Amygdala (tissue), 56 donors: ENCODE data around the gene SNRPN.
"Not testable (repeated sequence)": the region's sequence is repeated elsewhere in the genome, so short reads cannot be mapped to it uniquely, and the experiment has no call there.

Experiments
- DNase-seq, 56 donors: peaks; one replicate each; lab custom pipeline; 2025; lab: John Stamatoyannopoulos, UW

SNRPN gene

DNA sequence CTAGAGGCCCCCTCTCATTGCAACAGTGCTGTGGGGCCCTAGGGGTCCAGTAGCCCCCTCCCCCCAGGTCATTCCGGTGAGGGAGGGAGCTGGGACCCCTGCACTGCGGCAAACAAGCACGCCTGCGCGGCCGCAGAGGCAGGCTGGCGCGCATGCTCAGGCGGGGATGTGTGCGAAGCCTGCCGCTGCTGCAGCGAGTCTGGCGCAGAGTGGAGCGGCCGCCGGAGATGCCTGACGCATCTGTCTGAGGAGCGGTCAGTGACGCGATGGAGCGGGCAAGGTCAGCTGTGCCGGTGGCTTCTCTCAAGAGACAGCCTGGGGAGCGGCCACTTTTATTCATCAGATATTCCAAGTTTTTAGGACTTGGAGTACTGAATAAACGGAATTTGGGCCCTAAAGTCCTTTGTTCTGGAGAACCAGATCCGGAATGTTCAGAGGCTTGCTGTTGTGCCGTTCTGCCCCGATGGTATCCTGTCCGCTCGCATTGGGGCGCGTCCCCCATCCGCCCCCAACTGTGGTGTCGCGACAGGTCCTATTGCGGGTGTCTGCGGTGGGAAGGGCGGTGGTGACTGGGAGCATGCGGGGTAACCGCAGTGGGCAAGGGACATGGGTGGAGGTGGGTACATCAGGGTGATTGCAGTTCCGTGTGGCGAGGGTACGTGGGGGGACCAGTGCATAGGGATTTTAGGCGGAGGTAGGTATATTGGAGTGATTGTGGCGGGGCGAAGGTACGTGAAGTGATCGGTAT is at the start of gene SNRPN, which contains the start of gene SNURF:
Gene SNRPN, plus strand, starts transcription at position 205 of the 748 bp plus-strand sequence. CDS start 19,467 bp downstream, outside the sequence.
Gene SNURF, plus strand, starts transcription at position 205 of the 748 bp plus-strand sequence. Its CDS starts 62 bp downstream, at position 267.
- DNase-seq = peak in 54 of 56 donors; percentile 4 to 78 (median 46)

DNA sequence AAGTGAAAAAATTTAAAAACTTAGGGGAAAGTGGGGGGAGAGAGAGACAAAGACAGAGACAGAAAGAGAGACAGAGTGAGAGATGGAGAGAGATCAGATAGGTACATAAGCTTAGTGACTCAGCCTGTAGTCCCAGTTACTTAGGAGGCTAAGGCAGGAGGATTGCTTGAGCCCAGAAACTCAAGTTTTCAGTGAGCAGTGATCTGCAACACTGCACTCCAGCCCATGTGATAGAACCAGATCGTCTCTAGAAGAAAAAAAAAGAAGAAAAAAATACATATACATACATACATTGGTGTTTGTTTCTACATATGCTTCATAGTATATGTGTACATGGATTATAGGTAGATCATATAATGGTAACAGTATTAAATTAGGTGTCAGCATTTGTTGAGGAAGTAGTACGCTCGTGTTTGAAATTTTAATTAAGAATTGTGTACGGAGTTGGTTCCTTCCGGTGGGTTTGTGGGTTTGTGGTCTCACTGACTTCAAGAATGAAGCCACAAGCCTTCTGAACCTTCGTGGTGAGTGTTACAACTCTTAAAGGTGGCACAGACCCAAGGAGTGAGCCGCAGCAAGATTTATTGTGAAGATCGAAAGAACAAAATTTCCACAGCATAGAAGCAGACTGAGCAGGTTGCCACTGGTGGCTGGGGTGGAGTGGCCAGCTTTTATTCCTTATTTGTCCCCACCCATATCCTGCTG is 38.3 kb upstream of the SNRPN start:
- DNase-seq = no peak

DNA sequence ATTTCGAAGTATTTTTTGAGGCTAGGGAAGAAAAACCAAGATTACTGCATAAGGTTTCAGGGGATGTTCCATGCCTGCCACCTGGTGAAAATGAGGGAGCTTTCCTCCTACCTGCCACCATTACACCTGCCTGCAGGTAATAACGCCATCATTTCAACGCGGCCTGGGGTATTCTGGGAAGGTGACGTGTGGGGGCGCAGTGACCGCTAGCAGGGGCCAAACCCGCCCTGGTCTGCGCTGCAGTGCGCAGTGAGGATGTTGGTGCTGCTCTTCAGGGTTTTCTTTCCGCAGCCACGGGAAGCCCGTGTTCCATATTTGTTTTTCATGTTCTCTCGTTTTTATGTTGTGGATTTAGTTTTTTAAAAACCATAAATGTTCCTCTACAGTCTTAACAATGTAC is 37.4 kb upstream of the SNRPN start:
- no peak for DNase-seq

DNA sequence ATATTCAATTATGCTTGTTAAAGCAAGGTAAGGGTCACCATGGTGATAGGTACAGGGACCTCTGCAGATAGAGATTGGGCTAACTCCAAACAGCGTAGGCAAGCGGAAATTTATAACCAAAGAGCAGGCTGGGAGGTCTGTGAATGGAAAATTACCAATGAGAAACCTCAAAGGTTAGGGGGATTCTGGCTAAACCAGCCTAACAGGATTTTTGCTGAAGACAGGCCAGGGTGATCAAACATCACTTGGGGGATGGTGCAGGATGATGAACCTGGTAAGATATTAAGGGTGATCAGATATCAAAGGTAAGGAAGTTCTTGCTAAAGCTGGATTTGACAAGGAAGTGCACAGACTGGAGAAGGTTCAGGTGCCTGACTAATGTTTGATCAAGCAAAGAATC is 35.3 kb upstream of the SNRPN start:
- DNase-seq = no peak

DNA sequence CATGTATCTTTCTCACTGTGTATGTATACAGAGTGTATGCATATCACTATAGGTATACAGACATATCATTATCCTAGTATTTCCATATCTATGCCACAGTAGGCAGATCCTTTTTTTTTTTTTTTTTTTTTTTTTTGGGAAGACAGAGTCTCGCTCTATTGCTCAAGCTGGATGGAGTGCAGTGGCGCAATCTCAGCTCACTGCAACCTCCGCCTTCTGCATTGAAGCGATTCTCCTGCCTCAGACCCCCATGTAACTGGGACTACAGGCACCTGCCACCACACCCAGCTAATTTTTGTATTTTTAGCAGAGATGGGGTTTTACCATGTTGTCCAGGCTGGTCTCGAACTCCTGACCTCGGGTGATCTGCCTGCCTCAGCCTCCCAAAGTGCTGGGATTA is 32.0 kb upstream of the SNRPN start:
- not testable (repeated sequence) for DNase-seq

DNA sequence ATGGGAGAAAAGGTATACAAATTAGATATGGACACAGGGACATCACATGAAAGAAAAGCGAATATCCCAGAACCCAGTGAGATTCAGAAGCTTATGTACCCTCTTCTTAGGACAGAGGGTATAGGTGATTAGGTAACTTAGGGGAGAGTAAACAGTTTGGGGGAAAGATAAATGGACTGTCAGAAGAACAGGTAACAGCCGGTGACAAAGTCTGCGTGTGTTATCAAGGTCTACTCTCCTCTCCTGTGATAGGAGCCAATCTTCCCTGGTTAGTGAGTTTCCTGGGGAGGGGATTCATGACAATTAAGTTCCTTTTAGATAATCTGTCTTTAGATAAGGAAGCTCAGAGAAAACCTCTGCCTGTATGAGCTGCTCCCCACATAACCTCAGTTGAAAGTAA is 30.6 kb upstream of the SNRPN start:
- no peak for DNase-seq

DNA sequence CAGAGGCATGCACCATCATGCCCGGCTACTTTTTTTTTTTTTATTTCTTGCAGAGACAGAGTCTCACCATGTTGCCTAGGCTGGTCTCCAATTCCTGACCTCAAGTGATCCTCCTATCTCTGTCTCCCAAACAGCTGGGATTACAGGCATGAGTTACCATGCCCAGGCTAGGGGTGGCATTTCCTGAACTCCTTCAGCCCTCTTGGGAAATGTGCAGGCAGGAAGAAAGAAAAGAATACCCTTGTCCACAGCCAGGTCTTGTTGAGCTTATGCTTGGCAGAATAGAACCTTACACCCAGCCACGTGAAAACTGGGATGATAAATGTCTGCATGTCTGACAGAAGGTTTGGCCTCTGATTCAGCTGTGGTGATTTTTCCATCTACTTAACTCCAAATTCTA is 30.2 kb upstream of the SNRPN start:
- DNase-seq = no peak

DNA sequence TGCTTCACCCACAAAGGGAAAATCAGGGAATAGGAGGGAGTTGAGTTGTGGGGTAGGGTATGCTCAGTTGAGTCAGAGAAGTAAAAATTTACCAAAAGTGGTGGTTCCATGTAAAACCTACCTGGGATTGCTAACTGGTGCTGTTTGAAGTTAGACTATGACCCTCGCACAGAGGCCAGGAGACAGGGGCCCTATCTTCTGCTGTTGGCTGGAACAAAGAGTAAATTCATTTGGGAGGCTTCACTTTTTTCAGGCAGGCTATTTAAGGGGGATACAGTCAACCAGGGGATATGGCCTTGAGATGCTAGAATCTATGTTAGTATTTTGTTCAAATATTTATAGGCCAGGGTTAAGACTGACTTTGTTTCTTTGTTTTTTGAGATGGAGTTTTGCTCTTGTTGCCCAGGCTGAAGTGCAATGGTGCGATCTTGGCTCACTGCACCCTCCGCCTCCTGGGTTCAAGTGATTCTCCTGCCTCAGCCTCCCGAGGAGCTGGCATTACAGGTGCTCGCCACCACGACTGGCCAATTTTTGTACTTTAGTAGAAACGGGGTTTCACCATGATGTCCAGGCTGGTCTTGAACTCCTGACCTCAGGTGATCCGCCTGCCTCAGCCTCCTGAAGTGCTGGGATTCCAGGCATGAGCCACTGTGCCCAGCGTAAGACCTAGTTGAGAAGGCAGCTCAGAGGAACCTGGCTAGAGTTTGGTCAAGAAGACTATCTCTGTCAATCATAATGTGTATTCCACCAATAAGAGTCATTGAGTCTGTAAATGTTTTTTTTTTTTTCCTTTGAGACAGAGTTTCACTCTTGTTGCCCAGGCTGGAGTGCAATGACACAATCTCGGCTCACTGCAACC is 22.7 kb upstream of the SNRPN start:
- DNase-seq = not testable (repeated sequence)

DNA sequence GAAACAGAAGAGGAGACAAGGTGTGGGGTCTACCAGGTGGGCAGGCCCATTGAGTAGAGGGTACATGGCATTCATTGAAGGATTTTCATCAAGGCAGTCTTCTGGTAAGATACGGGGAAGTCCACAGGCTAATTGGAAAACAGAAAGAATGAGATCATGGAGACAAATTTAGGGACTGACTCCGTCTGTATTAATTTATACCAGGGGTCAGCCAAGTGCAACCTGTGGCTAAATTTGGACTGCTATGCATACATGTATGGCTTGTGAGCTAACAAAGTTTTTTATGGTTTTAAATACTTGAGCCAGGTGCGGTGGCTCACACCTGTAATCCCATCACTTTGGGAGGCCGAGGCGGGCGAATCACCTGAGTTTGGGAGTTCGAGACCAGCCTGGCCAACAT is 21.1 kb upstream of the SNRPN start:
- DNase-seq = no peak

DNA sequence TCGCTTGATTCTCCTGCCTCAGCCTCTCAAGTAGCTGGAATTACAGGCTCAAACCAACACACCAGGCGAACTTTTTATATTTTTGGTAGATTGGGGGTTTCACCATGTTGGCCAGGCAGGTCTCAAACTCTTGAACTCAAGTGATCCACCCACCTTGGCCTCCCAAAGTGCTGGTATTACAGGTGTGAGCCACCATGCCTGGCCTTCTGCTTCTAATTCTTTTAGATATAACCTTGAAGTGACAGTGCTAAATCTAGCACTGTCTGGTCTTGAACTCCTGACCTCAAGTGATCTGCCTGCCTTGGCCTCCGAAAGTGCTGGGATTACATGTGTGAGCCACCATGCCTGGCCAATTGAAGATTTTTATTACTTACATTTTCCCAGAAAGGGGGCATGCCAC is 16.6 kb upstream of the SNRPN start:
- not testable (repeated sequence) for DNase-seq

DNA sequence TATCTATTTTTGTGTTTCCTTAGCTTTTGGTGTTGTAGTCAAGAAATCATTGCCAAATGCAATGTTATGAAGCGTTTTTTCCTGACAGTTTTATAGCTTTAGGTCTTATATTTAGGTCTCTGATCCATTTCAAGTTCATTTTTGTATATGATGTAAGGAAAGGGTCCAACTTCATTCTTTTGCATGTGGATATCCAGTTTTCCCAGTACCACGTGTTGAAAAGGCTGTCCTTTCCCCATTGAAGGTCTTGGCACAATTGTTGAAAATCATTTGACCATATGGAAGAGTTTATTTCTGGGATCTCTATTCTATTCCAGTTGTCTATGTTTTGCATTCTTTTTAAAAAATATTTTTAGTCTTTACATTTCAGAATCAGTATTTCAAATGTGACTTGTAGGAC is 14.6 kb upstream of the SNRPN start:
- no peak for DNase-seq

DNA sequence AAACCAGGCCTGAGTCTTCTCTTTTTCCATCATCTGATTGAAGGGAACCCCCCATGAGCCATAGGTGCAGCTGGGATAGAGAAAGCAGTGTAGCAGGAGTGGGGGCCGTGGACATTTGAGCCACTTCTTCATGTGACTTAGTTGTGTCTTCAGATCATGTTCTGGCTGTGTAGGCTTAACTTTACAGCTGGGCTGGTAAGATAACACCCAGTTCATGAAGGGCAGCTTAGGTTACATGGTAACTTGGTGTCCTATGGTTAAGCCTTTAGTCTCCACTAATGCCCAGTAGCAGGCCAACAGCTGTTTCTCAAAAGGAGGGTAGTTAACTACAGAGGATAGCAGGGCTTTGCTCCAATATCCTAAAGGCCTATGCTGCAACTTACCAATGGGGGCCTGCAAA is 11.4 kb upstream of the SNRPN start:
- DNase-seq = no peak

DNA sequence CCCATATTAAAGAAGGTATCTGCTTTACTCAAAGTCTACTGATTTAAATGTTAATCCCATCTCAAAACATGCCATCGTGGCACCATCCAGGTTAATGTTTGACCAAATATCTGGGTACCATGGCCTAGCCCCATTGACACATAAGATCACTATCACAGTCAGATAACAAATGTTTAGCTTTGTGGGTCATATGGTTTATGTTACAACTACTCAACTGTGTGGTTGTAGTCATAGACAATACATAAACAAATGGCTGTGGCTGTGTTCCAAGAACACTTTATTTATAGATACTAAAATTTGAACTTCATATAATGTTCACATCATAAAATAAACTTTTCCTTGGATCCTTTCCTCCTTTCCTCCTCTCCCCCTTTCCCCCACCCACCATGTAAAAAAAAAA is 9.8 kb upstream of the SNRPN start:
- no peak for DNase-seq

DNA sequence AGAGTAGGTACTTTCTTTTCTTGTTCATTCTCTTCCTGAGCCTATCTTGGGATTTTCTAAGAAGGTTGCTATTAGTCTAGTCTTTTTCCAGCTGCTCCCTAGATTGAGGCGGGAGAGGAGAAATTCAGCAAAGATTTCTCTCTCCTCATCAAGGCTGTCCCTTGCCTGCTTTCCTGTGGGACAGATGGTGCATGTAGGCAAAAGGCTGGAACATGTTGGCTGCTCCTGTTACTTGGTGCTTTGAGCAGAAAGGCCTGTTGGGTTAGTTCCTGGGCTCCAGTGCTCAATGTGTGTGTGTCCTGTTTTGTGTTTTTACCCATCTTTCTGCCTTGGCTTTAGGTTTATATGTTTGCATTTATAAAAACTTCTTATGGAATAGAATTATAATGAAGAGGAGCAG is 9.1 kb upstream of the SNRPN start:
- DNase-seq = peak in 1 of 56 donors; percentile 11

DNA sequence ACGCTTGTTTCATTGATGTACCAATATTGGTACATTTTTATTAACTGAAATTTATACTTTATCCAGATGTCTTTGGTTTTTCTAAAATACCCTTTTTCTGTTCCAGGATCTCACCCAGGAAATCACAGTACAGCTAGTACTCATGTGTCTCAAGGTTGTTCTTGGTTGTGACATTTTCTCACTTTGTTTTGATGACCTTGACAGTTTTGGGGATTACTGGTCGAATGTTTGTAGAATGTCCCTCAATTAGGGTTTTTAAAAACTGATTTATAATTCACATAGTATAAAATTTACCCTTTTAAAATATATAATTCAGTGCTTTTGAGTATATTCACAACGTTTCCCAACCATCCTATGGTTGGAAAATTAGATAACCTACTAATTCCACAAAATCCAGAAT is 6.3 kb upstream of the SNRPN start:
- no peak for DNase-seq

DNA sequence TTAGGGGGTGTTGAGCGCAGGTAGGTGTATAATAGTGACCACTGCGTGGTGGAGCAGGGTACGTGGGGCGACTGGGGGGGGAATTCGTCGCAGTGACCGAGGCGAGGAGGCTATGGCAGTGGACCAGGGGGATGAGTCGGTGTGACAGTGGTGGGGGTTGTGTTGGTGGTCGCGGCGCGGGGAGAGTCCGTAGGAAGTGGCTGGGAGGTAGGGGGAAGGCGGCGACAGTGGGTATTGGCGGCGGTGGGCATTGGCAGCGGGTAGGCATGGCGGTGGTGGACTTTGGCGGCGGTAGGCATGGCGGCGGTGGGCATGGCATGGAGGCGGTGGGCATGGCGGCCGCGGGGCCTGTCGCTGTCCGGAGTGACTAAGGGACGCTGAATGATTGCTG is 739 bp downstream of the SNRPN start:
- DNase-seq = peak in 9 of 56 donors; percentile 8 to 35 (median 20)

DNA sequence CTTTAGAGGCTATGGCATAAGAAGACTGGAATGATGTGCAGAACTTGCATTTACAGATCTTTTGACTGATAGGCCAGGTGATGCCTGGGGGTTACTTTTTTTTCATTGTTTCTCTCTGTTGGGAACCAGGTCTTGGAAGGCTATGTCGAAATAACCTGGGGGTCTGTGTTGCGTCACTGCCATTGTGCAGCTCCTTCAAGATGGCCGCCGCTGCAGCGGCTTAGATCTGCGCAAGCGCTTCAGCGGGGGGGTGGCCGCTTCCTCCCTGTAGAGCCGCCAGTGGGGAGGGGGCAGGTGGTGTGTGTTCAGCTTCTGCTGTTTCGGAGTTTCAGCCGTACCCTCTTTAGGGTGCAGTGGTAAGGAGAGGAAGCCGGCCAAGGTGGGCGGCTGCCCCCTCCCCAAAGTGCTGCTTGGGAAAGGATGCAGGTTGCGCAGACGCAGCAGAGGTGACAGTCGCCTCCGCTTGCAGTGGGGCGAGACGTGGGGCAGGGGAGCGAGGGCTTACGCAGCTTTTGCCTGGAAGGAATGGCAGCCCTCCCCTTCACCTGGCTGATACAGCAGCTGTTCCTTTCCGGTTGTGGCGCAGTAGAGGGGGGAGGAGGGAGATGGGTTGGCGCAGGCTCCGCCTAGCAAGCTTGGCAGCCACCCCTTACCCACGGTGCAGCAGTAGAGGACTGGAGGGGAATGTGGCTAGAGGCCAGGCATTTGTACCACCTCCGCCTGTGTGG is 1.5 kb downstream of the SNRPN start:
- peak in 55 of 56 donors; percentile 4 to 79 (median 60) for DNase-seq

DNA sequence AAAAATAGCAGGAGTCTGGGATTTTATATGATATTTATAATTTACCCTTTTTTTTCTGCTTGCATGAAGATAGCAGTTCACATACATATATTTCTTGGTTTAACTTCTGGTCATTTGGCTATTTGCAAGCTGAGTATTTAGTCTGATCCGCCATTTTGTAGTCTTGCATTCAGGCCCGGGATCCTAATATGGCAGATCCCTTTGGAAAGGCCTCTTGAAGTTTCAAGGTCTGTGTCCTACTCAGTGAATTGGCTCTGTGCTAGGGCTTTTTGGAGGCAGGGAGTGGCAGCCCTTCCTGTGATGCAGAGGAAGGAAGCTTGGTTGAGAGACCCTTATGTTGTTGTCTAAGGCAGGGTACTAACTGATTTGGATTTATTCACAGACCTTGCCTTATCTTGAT is 2.9 kb downstream of the SNRPN start:
- DNase-seq = peak in 1 of 56 donors; percentile 0

DNA sequence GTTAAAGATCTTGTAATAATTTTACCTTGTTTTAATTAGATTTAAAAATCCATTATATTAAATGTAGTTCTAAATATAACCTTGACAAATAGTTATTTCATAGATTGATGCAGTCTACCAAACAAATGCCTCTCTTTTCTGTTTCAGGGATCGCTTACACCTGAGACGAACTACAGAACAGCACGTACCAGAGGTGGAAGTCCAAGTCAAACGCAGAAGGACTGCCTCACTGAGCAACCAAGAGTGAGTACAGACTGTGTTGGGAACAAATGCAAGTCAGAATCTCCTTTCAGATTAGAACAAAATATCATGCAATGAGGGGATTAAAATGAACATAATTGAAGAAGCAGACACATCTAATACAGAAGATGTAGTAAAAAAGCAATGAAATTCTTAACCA is 7.2 kb downstream of the SNRPN start:
- no peak for DNase-seq

DNA sequence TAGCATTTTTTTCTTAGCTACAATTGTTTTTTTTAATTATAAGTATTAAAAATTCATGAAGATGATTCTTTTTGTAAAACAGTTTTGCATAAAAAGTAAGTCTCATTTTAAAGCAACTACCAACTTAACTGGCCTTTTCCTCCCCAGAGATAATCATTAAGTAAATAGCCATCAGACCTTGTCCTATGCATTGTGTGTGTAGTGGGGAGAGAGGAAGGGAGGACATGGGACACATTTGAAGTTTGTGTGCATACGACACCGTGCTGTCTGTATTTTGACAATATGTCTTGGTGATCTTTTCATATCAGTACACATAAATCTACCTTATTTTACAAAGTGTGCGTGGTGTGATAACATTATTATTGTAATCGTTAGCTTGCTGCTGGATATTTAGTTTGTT is 8.1 kb downstream of the SNRPN start:
- no peak for DNase-seq
